Esophagus muscularis mucosa (tissue), 4 donors: ENCODE data around the gene UGT1A6.

Source experiments
- CTCF ChIP-seq, 3 experiments: fragments of 200-600 bp in 2 of 3; fragments of 450-650 bp in 1 of 3; sonication (generic) in 2 of 3; IDR thresholded peaks; one replicate each; pipeline ENCODE4 v1.5.1; 2017 to 2019; ENCODE audit warnings: antibody characterized with exemption in 3 of 3, mild to moderate bottlenecking in 2 of 3, moderate library complexity in 1 of 3
- EP300 ChIP-seq: sonication (generic); formaldehyde crosslinking; IDR thresholded peaks from one replicate; pipeline ENCODE4 v1.6.1; 2017; ENCODE audit warnings: antibody characterized with exemption
- POLR2A ChIP-seq: fragments of 450-650 bp; IDR thresholded peaks from one replicate; pipeline ENCODE4 v1.6.1; 2017; ENCODE audit warnings: antibody characterized with exemption, moderate library complexity, mild to moderate bottlenecking, low read depth
- POLR2AphosphoS5 ChIP-seq, 2 donors: sonication (generic); formaldehyde crosslinking; IDR thresholded peaks; one replicate each; pipeline ENCODE4 v1.6.1; 2017; ENCODE audit warnings: antibody characterized with exemption in 2 of 2

DNA sequence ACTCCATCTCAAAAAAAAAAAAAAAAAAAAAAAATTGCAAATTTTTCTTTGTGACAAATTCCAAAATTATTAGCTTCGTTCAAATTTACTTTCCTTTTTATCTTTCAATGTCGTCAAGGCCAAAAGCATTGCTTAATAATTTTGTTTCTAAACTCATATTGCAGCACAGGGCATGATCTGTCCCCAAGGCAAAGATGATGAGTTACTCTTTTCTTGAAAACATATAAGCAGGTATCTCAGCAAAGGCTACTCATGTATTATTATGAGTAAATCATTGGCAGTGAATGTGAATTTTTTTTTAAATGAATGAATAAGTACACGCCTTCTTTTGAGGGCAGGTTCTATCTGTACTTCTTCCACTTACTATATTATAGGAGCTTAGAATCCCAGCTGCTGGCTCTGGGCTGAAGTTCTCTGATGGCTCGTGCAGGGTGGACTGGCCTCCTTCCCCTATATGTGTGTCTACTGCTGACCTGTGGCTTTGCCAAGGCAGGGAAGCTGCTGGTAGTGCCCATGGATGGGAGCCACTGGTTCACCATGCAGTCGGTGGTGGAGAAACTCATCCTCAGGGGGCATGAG, 11.1 kb upstream of the UGT1A6 start, which contains the start of gene UGT1A7:
- TF ChIP-seq CTCF (IDR thresholded peaks at IDR 0.05) (no peak), EP300 (no peak), POLR2AphosphoS5 (IDR thresholded peaks at IDR 0.05) (no peak), POLR2A (no peak)
